ENCODE data around the gene ANKRD11. TPM values are rescaled to one million over a fixed set of nuclear protein-coding genes. Genes with fewer than 3 reads are reported as not detected.
A peak's percentile ranks its signal among the peaks of the same experiment; 100 is the strongest.
"Not testable (repeated sequence)": the region's sequence is repeated elsewhere in the genome, so short reads cannot be mapped to it uniquely, and the experiment has no call there.

Gene ANKRD11
- total RNA-seq, 1 donor from 2014 or later = 164 TPM

GRCh38 chr16:89244754-89245153 lies 245.6 kb downstream of the ANKRD11 start:
- Mint-ChIP-seq H3K27ac (ENCODE audit: unreplicated experiment) (no peak overlapping the region), H3K4me3 (peak overlapping the region; percentile 57), H3K4me1 (peaks cover 18% of the 10 kb centered on the region), H3K36me3 (ENCODE audit: low read depth) (peaks cover 2% of the 10 kb centered on the region), H3K9me3 (no peaks in the 10 kb centered on the region), H3K27me3 (ENCODE audit: low read depth) (no peaks in the 10 kb centered on the region)
- TF ChIP-seq CTCF (conservative IDR thresholded peaks at IDR 0.05) = no peak
- no peak for DNase-seq (ENCODE audit: low read depth, low spot score)

GRCh38 chr16:89244264-89244663 lies 246.1 kb downstream of the ANKRD11 start:
- H3K27me3 Mint-ChIP-seq (ENCODE audit: low read depth); H3K27ac Mint-ChIP-seq (ENCODE audit: unreplicated experiment); H3K36me3 Mint-ChIP-seq (ENCODE audit: low read depth); H3K9me3 Mint-ChIP-seq; DNase-seq (ENCODE audit: low read depth, low spot score): not testable (repeated sequence)
- peak overlapping the region; percentile 80 for H3K4me3 Mint-ChIP-seq
- peaks cover 19% of the 10 kb centered on the region for H3K4me1 Mint-ChIP-seq

GRCh38 chr16:89243664-89244063 lies 246.7 kb downstream of the ANKRD11 start:
- Mint-ChIP-seq H3K27me3 (ENCODE audit: low read depth) (no peaks in the 10 kb centered on the region), H3K4me3 (peak overlapping the region; percentile 80), H3K9me3 (no peaks in the 10 kb centered on the region), H3K36me3 (ENCODE audit: low read depth) (peaks cover 3% of the 10 kb centered on the region), H3K27ac (ENCODE audit: unreplicated experiment) (no peak overlapping the region), H3K4me1 (peaks cover 19% of the 10 kb centered on the region)
- DNase-seq (ENCODE audit: low read depth, low spot score) = no peak
- no peak for TF ChIP-seq CTCF (conservative IDR thresholded peaks at IDR 0.05)

- no peak for TF ChIP-seq CTCF (conservative IDR thresholded peaks at IDR 0.05)
- no peak for DNase-seq (ENCODE audit: low read depth, low spot score)
- Mint-ChIP-seq H3K27ac (ENCODE audit: unreplicated experiment) (no peak overlapping the region), H3K4me3 (peak overlapping the region; percentile 80), H3K27me3 (ENCODE audit: low read depth) (no peaks in the 10 kb centered on the region), H3K9me3 (no peaks in the 10 kb centered on the region), H3K36me3 (ENCODE audit: low read depth) (peaks cover 3% of the 10 kb centered on the region), H3K4me1 (peaks cover 19% of the 10 kb centered on the region)
These were observed 247.6 kb downstream of the ANKRD11 start for GRCh38 chr16:89242795-89243200.

- no peak for TF ChIP-seq CTCF (conservative IDR thresholded peaks at IDR 0.05)
- peak; percentile 57 for DNase-seq (ENCODE audit: low read depth, low spot score)
- Mint-ChIP-seq H3K9me3 (no peaks in the 10 kb centered on the region), H3K27me3 (ENCODE audit: low read depth) (no peaks in the 10 kb centered on the region), H3K36me3 (ENCODE audit: low read depth) (peaks cover 3% of the 10 kb centered on the region), H3K4me3 (peak overlapping the region; percentile 98), H3K27ac (ENCODE audit: unreplicated experiment) (peak overlapping the region; percentile 100), H3K4me1 (peaks cover 15% of the 10 kb centered on the region)
These were observed 249.0 kb downstream of the ANKRD11 start for GRCh38 chr16:89241187-89242007.

GRCh38 chr16:89237733-89238132 lies 252.6 kb downstream of the ANKRD11 start:
- TF ChIP-seq CTCF (conservative IDR thresholded peaks at IDR 0.05) = no peak
- H3K4me1 Mint-ChIP-seq = peaks cover 12% of the 10 kb centered on the region
- H3K4me3 Mint-ChIP-seq = peak overlapping the region; percentile 29
- no peak for DNase-seq (ENCODE audit: low read depth, low spot score)
- H3K27ac Mint-ChIP-seq (ENCODE audit: unreplicated experiment) = no peak overlapping the region
- H3K27me3 Mint-ChIP-seq (ENCODE audit: low read depth) = no peaks in the 10 kb centered on the region
- H3K36me3 Mint-ChIP-seq (ENCODE audit: low read depth) = peaks cover 17% of the 10 kb centered on the region
- H3K9me3 Mint-ChIP-seq = no peaks in the 10 kb centered on the region
